Stimulated activated CD4-positive, alpha-beta T cell treated with anti-CD3 and anti-CD28 coated beads, Interleukin-15, amount 100 ng/mL, for 24 hours (primary cell): Measurements from ENCODE around the gene CEP112.
"Not testable (repeated sequence)": the region's sequence is repeated elsewhere in the genome, so short reads cannot be mapped to it uniquely, and the experiment has no call there.

Experiments used
- DNase-seq: peaks from one replicate; pipeline ENCODE4 v3.0.0-alpha.2; 2020

Gene CEP112

DNA sequence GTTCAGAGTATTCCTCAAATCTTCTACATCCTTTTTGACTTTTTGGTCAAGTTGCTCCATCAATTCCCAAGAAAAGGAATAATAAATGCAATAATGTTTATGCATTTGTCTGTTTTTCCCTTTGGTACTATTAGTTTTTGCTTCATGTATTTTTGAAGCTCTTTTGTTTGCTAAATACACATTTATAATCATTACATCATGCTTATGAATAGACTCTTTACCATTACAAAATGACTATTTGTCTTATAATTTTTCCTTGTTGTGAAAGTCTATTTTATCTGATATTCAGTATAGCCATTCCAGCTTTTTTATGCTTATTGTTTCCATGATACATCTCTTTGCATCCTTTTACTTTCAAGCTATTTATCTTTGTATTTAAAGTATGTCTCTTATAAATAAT, 41.2 kb downstream of the CEP112 start:
- DNase-seq: no peak

DNA sequence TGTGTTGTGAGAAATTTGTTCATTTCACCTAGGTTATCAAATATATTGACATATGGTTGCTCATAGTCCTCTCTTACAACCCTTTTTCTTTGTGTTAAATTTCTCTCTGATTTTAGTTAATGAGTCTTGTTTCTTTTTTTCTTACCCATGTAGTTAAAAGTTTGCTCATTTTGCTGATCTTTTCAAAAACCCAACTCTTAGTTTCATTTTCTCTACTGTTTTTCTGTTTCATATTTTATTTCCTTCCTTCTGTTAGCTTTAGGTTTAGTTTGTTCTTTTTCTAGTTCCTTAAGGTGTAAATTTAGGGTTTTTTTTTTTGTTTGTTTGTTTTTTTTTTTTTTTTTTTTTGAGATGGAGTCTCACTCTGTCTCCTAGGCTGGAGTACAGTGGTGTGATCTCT, 42.4 kb downstream of the CEP112 start:
- no peak for DNase-seq

DNA sequence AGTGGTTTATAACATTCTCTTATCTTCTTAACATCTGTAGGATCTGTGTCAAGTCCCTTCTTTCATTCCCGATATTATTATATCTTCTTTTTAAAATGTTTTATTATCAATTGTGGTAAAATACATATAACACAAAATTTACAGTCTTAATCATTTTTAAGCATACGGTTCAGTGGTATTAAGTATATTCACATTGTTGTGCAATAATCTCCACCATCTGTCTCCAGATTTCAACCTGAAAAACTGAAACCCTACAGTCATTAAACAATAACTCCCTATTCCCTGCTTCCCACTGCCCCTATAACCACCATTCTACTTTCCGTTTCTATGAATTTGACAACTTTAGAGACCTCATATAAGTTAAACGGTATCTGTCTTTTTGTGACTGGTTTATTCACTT, 45.5 kb downstream of the CEP112 start:
- no peak for DNase-seq

DNA sequence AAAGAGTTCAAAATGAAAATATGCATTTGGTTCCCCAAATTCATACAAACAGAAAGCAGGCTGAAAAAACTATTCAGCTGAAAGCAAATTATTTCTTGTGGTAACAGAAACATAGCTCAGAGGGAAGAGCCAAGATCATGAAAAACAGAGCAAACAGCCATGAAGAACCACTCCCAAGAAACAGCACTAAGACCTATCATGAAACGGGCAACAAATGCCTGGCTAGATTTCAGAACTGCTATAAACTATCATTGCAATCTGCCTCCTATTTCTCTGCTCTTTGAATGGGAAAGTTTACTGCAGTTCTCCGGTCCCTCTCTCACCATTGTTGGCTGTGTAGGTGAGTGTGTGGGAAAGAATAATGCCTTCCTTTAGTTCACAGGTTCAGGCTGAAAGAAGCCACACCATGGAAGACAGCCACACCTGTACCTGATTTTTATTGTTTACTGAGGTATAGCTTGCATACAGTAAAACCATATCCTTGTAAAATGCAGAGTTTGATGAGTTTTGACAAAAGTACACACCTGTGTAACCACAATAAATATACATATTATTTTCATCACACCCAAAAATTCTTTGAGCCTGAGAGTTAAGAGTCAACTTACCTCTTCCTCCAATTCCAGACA, 48.2 kb downstream of the CEP112 start:
- DNase-seq: no peak

DNA sequence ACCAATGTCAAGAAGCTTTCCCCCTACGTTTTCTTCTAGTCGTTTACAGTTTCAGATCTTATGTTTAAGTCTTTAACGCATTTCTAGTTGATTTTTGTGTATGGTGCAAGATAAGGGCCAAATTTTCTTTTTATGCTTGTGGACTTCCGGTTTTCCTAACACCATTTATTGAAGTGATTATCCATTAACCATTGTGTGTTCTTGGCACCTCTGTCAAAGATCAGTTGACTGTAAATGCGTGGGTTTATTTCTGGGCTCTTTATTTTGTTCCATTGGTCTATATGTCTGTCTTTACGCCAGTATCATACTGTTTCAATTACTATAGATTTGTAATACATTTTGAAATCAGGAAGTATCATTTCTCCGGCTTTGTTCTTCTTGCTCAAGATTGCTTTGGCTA, 49.5 kb downstream of the CEP112 start:
- no peak for DNase-seq

DNA sequence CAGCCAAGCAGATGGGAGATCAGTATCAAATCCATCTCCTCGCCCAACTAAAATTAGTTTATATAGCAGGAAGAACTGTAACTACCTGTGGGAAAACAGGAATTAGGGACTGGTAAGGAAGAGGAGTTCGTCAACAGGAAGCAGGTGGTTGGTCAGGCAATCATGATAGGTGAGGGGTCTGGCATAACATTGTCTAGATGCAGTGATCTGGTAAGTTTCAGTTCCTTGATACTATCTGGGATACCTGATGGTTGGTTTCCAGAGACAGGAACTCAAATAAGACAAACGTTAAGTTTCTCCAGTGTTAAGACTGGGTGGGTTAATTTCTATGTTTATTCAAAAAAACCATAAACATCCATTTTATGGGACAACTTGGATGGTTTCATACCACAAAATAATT, 53.8 kb downstream of the CEP112 start:
- no peak for DNase-seq

DNA sequence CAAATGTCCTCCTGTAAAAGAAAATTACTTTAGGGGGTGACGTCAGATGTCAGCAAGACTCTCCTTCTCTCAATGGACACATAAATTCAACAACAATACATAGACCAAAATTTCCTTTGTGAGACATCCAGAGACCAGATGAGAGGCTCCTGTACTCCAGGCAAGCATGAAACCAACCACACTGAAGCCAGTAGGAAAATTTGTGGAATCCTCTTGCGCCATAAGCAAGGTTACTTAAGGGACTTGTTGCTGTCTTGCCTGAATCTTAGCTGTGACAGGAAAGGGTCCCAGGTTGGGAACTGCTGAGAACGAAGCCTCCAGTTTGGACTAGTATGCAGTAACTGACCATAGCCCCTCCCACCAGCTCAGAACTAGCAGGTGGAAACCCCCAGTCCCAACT, 56.0 kb downstream of the CEP112 start:
- no peak for DNase-seq

DNA sequence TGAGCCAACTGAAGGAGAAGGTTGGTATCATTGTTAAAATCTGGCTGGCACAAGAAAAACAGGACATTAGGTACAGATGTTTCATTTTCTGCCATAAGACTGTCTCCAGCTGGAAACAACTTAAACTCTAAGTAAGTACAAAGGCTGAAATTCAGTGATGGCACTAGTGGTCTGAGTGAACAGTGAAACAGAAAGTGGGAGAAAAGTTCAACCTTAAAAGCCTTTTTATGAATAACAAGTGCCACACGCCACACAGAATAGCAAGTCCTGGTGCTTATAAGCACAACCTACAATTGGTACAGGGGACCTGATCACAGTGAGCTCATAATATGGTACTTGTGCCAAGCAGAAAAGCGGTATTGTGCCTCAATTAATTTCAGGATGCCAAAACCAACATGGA, 56.7 kb downstream of the CEP112 start:
- no peak for DNase-seq

DNA sequence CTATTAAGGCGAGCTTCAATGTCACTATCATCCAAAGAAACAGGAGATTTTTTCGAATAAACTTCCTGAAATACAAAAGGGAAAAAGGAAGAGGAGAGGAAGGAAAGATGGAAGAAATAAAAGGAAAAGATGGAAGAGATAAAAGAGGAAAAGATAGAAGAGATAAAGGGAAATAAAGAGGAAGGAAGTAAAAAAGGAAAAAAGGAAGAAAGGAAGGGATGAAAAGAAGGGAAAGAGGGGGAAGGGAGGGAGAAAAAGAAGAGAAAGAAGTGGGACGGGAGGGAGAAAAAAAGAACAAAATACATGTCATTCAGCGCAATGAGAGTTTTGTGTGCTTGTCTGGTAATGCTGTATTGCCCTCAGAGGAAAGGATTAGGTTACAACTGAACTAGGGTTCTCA, 62.2 kb downstream of the CEP112 start:
- DNase-seq: no peak

DNA sequence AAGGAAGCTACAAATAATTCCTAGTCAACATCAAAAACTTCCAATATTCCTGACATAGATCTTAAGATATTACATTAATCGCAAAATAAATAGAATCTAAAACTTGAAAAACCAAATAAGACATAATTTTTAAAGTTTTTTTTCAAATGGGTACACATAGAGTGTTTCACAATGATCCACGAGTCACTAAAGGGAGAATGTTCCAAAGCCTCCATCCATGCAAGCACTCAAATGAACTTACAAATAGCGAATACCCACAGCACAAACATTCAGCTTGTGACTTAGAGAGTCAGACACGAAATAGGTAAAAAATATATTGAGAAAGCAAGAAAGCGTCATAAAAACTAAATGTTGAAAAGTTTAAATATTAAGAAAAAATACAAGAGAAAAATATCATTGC, 65.7 kb downstream of the CEP112 start:
- no peak for DNase-seq

DNA sequence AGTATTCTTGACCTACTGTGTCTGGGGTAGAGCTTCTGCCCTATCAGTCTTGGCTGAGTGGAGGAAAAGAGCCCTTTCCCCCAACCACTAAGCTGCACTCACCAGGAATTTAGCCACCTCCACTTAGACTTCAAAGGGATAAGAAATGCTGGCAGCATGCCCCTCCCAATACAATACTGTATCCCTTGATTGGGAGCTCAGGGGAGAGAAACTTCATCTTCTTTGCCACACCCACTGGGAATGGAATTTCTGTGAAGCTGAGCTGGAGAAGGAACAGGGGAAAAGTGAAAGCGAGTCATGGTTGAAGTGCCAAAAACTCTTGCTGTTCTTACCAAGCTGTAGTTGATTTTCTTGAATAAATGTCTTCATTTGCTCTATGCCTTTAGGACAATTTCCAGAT, 68.8 kb downstream of the CEP112 start:
- DNase-seq: no peak

DNA sequence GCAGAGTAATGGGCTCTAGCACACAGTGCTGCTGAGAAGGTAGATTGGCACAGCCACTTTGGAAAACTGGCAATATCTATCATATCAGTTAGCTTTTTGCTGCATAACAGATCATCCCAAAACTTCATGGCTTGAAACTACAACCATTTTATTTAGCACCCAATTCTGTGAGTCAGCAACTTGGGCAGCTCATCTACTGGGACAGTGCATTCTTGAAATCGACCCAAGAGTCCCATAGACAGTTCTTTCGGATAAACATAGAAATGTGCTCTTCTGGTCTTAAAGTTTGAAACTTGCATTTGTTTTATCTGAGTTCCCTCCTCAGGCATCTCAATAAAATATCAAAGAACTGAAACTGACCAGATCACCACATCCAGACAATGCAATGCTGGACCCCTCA, 76.7 kb downstream of the CEP112 start:
- no peak for DNase-seq

DNA sequence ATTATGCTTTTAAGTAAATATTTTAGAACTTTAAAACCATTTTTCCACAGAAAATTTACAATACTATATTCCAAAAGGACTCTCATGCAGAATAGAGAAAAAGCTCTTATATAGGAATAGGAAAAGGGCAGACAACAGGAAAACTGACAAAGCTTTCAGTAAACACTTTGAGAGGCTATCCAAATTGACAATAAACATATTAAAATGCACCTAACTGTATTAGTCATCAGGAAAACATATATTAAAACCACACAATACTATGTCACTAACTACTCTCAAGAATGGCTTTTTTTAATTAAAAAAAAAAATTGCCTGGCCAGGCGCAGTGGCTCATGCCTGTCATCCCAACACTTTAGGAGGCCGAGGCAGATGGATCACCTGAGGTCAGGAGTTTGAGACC, 77.3 kb downstream of the CEP112 start:
- no peak for DNase-seq

DNA sequence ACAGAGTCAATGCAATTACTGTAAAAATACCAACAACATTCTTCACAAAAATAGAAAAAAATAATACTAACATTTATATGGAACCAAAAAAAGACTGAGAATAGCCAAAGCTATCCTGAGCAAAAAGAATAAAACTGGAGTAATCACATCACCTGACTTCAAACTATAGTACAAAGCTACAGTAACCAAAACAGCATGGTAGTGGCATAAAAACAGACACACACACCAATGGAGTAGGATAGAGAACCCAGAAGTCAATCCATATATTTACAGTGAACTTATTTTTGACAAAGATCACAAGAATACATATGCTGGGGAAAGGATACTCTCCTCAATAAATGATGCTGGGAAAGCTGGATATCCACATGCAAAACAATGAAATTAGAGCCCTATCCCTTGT, 84.2 kb downstream of the CEP112 start:
- no peak for DNase-seq

DNA sequence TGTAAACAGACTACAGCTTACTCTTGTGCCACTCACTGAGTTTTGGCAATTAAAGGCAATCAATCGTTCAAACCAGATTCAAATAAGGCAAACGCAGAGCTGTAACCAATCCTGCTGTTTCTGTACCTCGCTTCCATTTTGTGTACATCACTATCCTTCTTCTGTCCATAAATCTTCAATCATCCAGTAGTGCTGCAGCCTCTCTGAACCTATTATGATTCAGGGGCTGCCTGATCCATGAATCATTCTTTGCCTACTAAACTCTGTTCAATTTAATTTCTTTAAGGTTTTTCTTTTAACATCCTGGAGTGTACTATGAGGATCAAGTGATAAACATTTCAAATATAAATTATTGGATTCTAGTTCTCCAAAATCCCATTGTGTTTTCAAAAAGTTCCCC, 93.9 kb downstream of the CEP112 start:
- DNase-seq: no peak

DNA sequence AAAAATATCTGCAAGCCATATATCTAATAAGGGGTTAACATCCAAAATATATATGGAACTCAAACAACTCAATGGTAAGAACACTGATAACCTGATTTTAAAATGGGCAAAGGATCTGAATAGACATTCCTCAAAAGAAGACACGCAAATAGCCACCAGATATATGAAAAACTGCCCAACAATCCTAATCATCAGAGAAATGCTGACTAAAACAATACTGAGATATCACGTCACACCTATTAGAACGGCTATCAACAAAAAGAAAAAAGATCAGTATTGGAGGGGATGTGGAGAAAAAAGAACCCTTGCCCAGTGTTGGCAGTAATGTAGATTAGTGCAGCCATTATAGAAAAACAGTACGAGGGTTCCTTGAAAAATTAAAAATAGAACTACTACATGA, 97.2 kb downstream of the CEP112 start:
- no peak for DNase-seq

DNA sequence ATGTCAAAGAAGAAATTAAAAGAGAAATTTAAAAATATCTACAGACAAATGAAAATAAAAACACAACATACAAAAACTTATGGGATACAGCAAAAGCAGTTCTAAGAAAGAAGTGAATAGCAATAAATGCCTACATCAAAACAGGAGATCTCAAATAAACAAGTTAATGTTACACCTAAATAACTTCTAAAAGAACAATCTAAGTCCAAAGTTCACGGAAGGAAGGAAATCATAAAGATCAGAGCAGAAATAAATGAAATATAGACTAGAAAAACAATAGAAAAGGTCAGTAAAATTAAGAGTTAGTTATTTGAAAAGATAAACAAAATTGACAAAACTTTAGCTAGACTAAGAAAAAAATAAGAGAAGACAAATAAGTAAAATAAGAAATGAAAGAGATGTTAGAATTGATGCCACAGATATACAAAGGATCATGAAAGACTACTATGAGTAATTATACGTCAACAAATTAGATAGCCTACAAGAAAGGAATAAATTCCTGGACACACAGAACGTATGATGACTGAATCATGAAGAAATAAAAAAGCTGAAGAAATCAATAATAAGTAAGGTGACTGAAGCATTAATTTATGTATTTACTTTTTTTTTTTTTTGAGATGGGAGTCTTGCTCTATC, 100.4 kb downstream of the CEP112 start:
- no peak for DNase-seq

DNA sequence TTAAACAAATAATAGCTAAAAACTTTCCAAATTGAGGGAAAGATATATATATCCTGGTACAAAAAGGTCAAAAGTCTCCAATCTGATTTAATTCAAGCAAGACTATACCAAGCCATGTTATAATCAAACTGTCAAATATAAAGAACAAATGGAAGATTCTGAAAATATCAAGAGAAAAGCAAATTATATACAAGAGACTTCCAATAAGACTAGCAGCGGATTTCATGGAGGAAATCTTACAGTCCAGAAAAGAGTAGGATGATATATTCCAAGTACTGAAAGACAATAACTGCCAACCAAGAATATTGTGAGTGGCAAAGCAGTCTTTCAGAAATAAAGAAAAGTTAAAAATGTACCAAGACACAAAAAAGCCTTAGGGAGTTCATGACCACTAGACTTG, 102.2 kb downstream of the CEP112 start:
- DNase-seq: no peak

DNA sequence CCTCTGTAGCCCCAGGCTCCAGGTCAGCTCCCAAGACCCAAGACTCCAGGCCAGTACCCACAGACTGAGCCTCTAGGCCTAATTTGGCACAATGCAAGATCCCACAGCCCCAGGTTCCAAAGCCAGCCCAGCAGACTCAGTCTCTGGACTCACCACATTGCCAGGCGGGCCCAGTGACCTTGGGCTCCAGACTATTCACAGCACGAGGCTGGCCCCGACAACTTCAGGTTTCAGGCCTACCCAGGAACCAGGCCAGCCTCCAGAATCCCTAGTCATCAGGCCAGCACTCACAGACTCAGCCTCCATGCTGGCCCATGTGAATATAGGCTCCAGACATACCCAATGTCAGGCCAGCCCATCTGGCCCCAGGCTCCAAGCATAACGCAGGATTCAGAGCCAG, 103.8 kb downstream of the CEP112 start:
- no peak for DNase-seq

DNA sequence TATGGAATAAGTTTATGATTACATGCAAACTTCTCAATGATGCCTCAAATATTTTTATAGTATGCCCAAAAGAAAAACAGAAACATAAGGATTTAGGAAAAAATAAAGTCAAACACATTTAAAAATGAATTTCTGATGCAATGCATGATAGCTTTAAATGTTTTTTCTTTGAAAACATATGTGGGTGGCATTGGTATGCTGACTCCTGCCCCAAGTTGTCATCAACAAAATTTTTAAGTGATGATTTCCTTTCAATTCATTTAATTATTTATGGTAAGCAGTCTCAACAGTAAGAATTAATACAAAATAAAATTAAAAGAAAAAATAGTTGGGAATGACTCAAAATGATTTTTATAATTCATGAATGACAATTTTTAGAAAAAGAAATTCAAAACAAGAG, 104.9 kb downstream of the CEP112 start:
- DNase-seq: no peak

DNA sequence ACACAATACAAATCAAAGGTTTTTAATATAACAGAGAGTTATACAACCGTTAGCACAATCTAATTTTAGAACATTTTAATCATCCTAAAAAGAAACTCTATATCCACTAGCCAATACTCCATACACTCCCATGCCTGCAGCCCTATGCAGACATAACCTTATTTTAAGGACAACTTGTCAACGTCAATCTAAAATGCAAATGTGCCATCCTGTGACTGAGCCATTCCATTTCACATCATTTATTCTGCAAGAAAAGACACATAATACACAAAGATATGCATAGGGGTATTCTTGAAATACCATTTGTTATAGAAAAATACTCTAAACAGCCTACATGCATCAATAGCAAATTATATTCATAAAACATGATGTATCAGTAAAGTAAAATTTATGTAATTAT, 106.7 kb downstream of the CEP112 start:
- DNase-seq: no peak

DNA sequence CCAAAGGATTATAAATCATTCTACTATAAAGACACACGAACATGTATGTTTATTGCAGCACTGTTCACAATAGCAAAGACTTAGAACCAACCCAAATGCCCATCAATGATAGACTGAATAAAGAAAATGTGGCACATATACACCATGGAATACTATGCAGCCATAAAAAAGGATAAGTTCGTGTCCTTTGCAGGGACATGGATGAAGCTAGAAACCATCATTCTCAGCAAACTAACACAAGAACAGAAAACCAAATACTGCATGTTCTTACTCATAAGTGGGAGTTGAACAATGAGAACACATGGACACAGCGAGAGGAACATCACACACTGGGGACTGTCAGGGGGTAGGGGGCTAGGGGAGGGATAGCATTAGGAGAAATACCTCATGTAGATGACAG, 111.3 kb downstream of the CEP112 start:
- not testable (repeated sequence) for DNase-seq

DNA sequence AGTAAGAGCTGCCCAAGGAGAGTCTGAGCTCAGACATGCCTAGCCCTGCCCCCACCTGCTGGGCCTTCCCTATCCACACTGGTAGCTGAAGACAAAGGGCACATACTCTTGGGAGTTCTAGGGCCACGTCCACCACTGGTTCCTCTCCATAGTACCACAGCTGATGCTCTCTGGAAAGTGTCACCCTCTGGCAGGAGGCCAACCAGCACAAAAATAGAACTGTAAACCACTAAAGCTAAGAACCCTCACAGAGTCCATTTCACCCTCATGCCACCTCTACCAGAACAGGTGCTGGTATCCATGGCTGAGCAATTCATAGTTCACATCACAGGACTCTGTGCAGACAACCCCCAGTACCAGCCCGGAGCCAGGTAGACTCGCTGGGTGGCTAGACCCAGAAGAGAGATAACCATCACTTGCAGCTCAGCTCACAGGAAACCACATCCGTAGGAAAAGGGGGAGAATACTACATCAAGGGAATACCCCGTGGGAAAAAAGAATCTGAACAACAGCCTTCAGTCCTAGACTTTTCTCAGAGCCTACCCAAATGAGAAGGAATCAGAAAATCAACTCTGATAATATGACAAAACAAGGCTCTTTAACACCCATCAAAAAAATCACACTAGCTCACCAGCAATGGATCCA, 115.3 kb downstream of the CEP112 start:
- DNase-seq: peak; percentile 2

DNA sequence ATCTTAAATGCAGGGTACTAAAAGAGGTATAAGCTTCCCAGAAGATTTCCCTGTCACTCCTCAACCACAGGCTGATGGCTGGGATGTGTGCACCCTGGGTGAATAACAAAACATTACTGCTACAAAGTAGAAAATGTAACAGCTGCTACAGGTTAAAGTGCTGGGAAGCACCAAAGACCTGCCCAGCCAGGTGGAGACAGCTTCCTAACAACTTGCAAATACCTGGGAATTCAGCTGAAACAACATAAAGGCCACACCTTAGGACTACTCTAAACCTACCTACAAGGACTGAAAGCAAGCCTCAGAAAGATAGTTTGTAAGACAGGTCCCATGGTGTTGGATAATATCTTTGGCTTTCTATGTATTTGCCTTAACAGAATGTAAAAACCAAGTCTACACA, 118.5 kb downstream of the CEP112 start:
- DNase-seq: no peak

DNA sequence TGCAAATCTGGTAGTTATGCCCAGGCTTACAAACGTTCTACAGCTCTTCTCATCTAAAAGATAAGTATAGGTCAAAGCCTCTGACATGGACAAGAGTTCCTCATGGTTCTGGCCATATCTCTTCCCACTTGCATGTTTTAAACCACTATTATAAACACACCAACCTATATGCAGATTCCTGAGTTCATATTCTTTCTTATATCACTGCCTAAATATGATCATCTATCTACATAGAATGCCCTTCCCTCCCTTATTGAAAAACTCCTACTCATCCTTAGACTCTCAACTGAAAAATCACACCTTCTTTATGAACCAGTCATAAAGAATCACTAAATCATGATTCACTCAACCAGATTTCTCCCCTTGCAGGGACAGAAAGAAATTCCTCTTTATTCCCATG, 128.2 kb downstream of the CEP112 start:
- DNase-seq: no peak
